ENCODE data around the gene RABGGTA. TPM values are rescaled to one million over a fixed set of nuclear protein-coding genes. Genes with fewer than 3 reads are reported as not detected.

The RABGGTA gene
- polyA plus RNA-seq, 1 experiment, result 52.5 TPM

DNA sequence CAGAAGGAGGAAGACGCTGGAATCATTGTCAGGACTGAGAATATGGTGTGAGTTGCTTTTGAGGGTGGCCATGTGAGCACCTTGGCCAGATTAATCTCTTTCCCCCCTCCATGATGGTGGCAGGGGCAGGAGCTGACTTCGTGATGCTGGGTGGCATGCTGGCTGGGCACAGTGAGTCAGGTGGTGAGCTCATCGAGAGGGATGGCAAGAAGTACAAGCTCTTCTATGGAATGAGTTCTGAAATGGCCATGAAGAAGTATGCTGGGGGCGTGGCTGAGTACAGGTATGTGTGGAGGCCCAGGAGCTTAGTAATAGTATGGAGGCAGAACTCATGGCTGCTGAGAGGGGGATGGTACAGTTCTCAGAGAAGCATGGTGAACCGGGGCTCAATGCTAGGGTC lies 33.3 kb downstream of the RABGGTA start:
- ChIA-PET CTCF (interaction anchor here (0.6 to 1.4 kb wide), 6 partner anchors 10 to 69 kb away, joined by 3 to 6 read pairs (median 4); no protein-coding TSS in a partner anchor), POLR2A (interaction anchor here (0.6 kb wide), 1 partner anchor 144 kb away, joined by 3 read pairs; no protein-coding TSS in a partner anchor)
- peaks cover 25% of the 10 kb centered on the region for H3K36me3 ChIP-seq (ENCODE audit: control insufficient read depth, insufficient read depth, low read length)
- no peaks in the 10 kb centered on the region for H3K27me3 ChIP-seq (ENCODE audit: control insufficient read depth, insufficient read depth, low read length)
- TF ChIP-seq CTCF (IDR thresholded peaks at IDR 0.05; ENCODE audit: insufficient read depth, low read depth, low read length), result no peak
- DNase-seq (ENCODE audit: low read depth), result no peak
- no peak overlapping the region for H3K4me3 ChIP-seq (ENCODE audit: low read depth, low read length)

GRCh38 chr14:24237463-24237955 lies 33.9 kb downstream of the RABGGTA start:
- ChIA-PET CTCF (interaction anchor here (0.6 to 1.4 kb wide), 7 partner anchors 9 to 93 kb away, joined by 3 to 6 read pairs (median 4); partner anchors contain the start of gene CIDEB), POLR2A (interaction anchor here (0.5 to 0.6 kb wide), 2 partner anchors 144 to 201 kb away, joined by 3 read pairs; no protein-coding TSS in a partner anchor)
- peaks cover 25% of the 10 kb centered on the region for H3K36me3 ChIP-seq (ENCODE audit: control insufficient read depth, insufficient read depth, low read length)

DNA sequence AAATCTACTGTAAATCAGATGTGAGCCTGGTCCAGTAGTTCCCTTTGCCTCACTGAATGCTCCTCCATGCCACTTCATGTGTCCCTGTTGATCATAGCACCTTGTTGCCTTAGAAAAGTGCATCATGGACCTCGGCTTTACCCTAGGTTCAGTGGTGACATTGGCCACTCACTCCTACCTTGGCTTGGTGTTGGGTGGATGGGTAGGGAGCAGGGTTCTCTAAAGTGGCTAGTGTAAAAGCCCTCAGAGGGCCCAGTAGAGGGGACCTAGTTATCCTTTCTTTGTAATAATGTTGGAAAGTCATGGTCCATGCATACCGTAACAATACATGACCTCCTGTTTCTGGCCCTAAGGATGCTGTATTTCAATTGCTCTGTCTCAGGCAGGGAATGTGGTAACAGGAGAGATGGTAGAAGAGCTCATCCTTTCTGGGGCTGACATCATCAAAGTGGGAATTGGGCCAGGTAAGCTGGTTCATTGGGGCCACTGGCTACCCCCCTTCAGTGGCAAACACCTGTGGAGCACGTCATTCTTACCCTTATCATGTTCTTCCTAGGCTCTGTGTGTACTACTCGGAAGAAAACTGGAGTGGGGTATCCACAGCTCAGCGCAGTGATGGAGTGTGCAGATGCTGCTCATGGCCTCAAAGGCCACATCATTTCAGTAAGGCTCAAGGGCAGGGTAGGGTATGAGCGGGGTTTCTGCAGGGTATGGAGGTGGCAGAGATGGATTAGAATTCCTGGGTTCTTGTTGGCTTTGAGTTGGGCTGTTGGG lies 34.5 kb downstream of the RABGGTA start:
- CTCF ChIA-PET, result interaction anchor here (0.6 to 2.0 kb wide), 8 partner anchors 10 to 94 kb away, joined by 3 to 7 read pairs (median 4); partner anchors contain the start of genes CIDEB and IRF9
- Histone ChIP-seq H3K36me3 (ENCODE audit: control insufficient read depth, insufficient read depth, low read length) (peaks cover 25% of the 10 kb centered on the region), H3K4me3 (ENCODE audit: low read depth, low read length) (no peak overlapping the region), H3K27me3 (ENCODE audit: control insufficient read depth, insufficient read depth, low read length) (no peaks in the 10 kb centered on the region)
- TF ChIP-seq CTCF (IDR thresholded peaks at IDR 0.05; ENCODE audit: insufficient read depth, low read depth, low read length), result no peak
- POLR2A ChIA-PET, result interaction anchor here (0.5 kb wide), 1 partner anchor 202 kb away, joined by 3 read pairs; no protein-coding TSS in a partner anchor
- no peak for DNase-seq (ENCODE audit: low read depth)

More at GRCh38 chr14:24237463-24237955, 33.9 kb downstream of the RABGGTA start:
- H3K27me3 ChIP-seq (ENCODE audit: control insufficient read depth, insufficient read depth, low read length), result no peaks in the 10 kb centered on the region
- H3K4me3 ChIP-seq (ENCODE audit: low read depth, low read length), result no peak overlapping the region
- DNase-seq (ENCODE audit: low read depth), result no peak
- no peak for TF ChIP-seq CTCF (IDR thresholded peaks at IDR 0.05; ENCODE audit: insufficient read depth, low read depth, low read length)

DNA sequence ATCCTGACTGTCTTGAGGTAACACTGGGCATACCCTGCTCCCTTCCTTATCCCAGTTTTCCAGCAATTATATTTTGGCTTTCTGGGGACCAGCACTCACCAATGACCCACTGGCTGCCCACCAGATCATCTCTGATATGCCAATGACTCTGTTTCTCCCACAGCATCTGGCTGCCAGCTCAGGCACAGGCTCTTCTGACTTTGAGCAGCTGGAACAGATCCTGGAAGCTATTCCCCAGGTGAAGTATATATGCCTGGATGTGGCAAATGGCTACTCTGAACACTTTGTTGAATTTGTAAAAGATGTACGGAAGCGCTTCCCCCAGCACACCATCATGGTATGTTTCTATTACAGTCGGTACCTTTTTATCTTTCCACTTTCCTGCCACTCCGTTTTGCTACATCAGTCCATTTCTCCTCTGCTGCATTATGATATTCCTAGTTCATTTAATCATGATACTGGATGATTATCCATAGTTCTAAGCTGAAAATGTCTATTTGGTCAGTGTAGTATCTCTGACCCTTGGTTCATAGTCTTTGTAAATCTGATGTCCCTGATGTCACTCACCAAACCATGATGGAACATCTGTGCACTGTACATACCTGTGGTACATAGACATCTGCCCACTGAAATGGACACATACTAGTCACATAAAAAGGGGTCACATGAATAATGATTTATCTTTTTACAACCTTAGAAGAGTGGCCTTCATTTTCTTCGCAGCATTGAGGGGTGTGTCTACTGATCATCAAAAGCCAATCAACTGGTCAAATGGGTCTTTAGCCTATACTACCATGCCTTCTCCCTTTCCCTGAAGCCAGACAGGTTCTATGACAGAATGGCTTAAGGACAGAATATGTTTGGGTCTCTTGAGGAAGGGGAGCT lies 35.4 kb downstream of the RABGGTA start:
- no peak for DNase-seq (ENCODE audit: low read depth)
- CTCF ChIA-PET, result interaction anchor here (0.6 to 2.0 kb wide), 6 partner anchors 14 to 75 kb away, joined by 3 to 9 read pairs (median 4); partner anchors contain the start of genes CIDEB and IRF9
- Histone ChIP-seq H3K4me3 (ENCODE audit: low read depth, low read length) (no peak overlapping the region), H3K27me3 (ENCODE audit: control insufficient read depth, insufficient read depth, low read length) (no peaks in the 10 kb centered on the region), H3K36me3 (ENCODE audit: control insufficient read depth, insufficient read depth, low read length) (peaks cover 24% of the 10 kb centered on the region)
- POLR2A ChIA-PET, result no interaction called here
- TF ChIP-seq CTCF (IDR thresholded peaks at IDR 0.05; ENCODE audit: insufficient read depth, low read depth, low read length), result no peak
